GM12874 (cell line): ENCODE data around the gene CEP68.

Source experiments
- TF ChIP-seq, protein P1 (sequence below): IDR thresholded peaks from 2 replicates; pipeline ENCODE4 v1.5.1; 2011; ENCODE audit warnings: low read depth, mild to moderate bottlenecking, control low read depth, low read length, moderate library complexity; ENCODE audit not compliant: insufficient read depth

The CEP68 gene

DNA sequence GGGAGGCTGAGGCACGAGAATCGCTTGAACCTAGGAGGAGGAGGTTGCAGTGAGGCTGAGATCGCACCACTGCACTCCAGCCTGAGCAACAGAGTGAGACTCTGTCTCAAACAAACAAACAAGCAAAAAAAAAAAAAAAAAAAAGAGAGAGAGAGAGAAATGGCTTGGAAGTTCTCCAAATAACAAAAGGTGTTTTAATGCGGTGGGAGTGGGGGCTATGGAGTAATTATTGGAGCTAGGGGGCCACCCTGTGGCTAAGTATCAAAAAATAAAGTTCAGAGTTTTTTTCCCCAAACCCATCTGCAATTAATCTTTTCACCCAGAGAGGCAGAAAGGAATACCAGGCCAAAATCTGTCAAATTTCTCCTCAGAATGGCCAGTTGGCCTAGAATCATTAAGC lies 23.0 kb upstream of the CEP68 start:
- TF ChIP-seq, protein P1, sequence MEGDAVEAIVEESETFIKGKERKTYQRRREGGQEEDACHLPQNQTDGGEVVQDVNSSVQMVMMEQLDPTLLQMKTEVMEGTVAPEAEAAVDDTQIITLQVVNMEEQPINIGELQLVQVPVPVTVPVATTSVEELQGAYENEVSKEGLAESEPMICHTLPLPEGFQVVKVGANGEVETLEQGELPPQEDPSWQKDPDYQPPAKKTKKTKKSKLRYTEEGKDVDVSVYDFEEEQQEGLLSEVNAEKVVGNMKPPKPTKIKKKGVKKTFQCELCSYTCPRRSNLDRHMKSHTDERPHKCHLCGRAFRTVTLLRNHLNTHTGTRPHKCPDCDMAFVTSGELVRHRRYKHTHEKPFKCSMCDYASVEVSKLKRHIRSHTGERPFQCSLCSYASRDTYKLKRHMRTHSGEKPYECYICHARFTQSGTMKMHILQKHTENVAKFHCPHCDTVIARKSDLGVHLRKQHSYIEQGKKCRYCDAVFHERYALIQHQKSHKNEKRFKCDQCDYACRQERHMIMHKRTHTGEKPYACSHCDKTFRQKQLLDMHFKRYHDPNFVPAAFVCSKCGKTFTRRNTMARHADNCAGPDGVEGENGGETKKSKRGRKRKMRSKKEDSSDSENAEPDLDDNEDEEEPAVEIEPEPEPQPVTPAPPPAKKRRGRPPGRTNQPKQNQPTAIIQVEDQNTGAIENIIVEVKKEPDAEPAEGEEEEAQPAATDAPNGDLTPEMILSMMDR: 0 out of 2 replicates have a peak, but pooled peaks have one; percentile 7

DNA sequence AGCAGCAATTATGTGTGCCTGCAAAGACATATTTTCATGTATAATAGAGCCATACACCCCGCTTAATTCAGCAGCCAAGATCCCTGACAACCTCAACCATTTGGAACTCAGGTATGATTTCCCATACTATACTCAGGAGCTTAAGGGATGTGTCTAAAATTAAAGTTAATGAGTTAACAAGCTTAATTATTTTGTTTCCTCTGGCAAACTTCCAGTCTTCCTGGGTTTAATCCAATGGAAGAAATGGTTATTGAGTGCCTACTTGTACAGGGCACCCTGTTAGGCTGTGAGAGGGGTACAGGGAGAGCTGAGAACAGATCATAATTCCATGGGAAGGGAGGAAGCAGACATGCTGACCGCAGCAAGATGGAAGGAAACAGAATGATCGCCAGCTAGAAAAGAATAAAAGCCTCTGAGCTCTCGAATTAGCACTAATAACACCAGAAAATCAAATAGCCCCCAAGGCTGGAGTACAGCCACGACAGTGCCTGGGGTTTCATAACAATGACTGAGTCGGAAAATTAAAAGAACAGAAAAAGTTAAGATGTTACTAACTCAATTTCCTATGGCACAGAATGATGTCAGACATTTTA lies 20.8 kb upstream of the CEP68 start:
- TF ChIP-seq, protein P1: no peak

DNA sequence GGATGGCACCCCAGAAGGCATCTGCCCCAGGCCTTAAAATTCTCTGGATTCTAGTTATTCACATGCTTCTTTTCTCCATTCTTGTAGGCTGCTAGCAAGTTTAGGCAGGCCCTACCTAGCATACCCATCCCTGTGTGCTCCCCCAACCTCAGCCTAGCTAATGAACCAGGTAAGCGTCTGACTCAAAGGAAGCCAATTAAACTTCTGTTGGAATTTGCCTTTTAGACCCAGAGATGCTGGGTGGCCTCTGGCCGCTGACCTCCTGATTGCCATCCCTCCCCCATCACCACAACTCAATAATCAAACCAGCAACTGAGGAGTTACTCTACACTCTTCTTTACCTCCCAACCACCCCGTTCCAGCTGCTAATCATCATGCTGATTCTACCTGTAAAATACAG lies 19.0 kb upstream of the CEP68 start:
- TF ChIP-seq, protein P1: no peak

DNA sequence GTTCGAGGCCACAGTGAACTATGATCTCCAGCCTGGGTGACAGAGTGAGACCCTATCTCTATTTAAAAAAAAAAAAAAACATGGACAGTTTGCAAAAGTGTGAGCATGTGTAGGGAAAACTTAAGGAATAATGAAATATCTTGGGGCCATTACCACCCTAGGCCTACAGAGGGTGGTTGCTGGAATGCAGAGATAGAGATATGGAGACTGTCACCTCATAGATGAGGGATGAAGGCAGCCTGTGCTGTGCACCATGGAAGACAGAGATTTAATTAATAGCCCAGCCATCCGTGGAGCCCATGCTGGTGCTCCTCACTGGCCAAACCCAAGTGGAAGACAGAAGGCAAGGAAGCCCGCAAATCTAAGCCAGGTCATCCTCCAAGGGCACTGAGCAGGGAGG lies 16.6 kb upstream of the CEP68 start:
- TF ChIP-seq, protein P1: no peak

DNA sequence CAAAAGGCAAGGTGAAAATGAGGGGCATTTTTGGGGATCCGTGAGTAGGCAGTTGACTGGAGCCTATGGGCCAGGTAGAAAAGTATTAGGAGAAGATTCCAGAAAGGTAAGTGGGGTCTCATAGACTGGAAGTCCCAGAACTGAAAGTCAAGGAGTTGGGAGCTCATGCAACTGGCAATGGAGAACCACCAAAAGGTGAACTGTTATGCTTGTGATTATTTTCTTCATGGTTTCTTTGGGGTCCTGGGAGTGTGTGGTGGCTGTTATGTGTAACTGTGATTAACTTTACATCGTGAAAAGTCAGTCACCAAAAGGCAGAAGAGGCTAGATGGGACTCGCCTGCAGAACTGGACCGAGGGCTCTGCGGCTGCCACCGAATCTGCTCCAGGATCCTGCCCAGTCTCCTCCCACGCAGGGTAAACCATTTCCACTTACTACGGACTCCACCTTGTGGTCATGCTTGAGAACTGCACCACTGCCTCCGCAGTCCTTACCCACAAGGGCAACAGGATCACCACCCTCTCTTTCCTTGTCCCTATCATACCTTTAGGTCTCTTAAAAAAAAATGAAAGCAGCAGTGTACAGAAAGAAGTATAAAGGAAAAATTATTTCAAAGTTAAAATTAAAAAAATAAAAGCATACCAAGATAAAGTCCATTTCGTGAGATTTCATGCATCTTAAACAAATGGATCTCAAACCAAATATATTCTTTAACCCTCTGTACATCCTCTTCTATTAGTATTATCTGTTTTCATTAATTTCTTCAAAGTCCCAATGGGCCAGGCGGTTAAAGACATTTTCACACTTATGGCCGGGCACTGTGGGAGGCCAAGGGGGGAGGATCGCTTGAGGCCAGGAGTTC lies 15.6 kb upstream of the CEP68 start:
- TF ChIP-seq, protein P1: peak; percentile 95

DNA sequence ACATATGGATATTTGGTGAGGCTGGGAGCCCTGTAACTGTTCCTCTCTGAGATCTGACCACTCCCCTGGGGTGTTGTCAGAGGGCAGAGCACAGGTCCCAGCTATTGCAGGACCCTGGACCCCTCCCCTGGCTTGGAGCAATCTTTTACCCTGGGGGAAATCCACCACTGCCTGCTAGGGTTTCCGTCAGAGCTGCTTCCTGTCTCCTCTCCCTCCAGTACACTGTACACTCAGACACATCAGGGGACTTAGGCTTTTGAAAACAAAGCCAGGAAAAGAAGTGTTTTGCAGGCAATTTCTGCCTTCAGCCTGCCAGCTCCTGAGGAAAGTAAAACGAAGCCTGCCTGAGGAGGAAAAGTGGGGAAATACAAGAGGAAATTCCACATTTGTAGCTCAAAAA lies 13.2 kb upstream of the CEP68 start:
- TF ChIP-seq, protein P1: no peak

DNA sequence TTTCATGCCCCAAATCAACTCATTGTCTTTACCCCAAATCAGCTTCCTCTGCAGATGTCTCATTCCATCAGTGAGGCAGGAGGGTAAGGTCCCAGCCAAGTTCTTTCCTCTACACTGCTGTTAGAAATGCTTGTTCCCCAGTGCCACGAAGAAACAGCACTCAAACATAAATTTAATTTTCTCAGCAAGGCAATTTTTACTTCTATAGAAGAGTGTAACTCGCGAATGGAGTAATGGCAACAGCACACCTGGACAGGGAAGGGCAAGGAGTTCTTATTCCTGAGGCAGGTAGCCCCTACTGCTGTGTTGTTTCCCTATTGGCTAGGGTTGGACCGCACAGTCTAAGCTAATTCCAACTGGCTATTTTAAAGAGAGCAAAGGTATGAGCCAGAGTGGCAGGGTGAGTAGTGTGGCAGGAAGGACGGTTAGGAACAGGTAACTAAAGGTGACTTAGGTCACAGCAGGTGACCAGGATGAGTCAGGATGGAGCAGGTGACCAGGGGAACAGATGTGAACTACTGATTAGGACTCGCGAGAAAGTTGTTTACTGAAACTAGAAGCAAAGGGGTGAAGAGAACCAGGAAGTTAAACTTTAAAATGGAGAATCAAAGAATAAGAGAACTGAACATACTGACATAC lies 12.0 kb upstream of the CEP68 start:
- TF ChIP-seq, protein P1: no peak
